Measurements from ENCODE around the gene NUP210L. TPM values are rescaled to one million over a fixed set of nuclear protein-coding genes. Genes with fewer than 3 reads are reported as not detected.

NUP210L gene
- total and polyA plus RNA-seq, 9 of the 15 experiments (the other 6 are each of a cell fraction or from before 2014, with no cell fraction given): 0.01 to 0.04 TPM; not detected in 7

- TF ChIP-seq NRF1 (conservative IDR thresholded peaks at IDR 0.05 in 1 of 2, IDR thresholded peaks at IDR 0.05 in 1 of 2) (peak; percentile 70 to 76), HIVEP1 (CRISPR knock-in tag; IDR thresholded peaks at IDR 0.05) (no peak), THAP12 (CRISPR knock-in tag; IDR thresholded peaks at IDR 0.05) (peak; percentile 65; the same call in 1 of the 2 replicates), TAF7 (tag; IDR thresholded peaks at IDR 0.05) (peak; percentile 99), TAL1 (IDR thresholded peaks at IDR 0.05) (no peak), NR2F6 (CRISPR knock-in tag; IDR thresholded peaks at IDR 0.05) (no peak), CEBPG (CRISPR knock-in tag; IDR thresholded peaks at IDR 0.05) (peak; percentile 95), CEBPG (tag; conservative IDR thresholded peaks at IDR 0.05 in 1 of 2, IDR thresholded peaks at IDR 0.05 in 1 of 2) (peak; percentile 77 to 97), SMAD2 (IDR thresholded peaks at IDR 0.05; ENCODE audit: low read depth, low read length) (no peak), EZH2 (IDR thresholded peaks at IDR 0.05; ENCODE audit: borderline replicate concordance, low read depth, low read length) (no peak), COPS2 (conservative IDR thresholded peaks at IDR 0.05) (no peak), GTF2B (IDR thresholded peaks at IDR 0.05; ENCODE audit: extremely low read depth, insufficient read length) (peak; percentile 95), ZNF766 (CRISPR knock-in tag; conservative IDR thresholded peaks at IDR 0.05) (peak; percentile 93), FOXM1 (IDR thresholded peaks at IDR 0.05; ENCODE audit: low read depth) (no peak), FOXM1 (CRISPR knock-in tag; IDR thresholded peaks at IDR 0.05; ENCODE audit: low read depth) (peak; percentile 31; the same call in 1 of the 2 replicates), ARID3B (CRISPR knock-in tag; IDR thresholded peaks at IDR 0.05; ENCODE audit: borderline replicate concordance) (no peak), ZNF655 (CRISPR knock-in tag; IDR thresholded peaks at IDR 0.05) (no peak), ZNF57 (CRISPR knock-in tag; IDR thresholded peaks at IDR 0.05) (no peak), TAF1 (IDR thresholded peaks at IDR 0.05; ENCODE audit: control insufficient read depth, extremely low read depth, insufficient read depth, low read length, severe bottlenecking) (peak; percentile 100), CCNT2 (IDR thresholded peaks at IDR 0.05; ENCODE audit: borderline replicate concordance, extremely low read depth, insufficient read length, low read depth, low read length) (peak; percentile 19), ETS1 (conservative IDR thresholded peaks at IDR 0.05; ENCODE audit: control insufficient read depth, low read depth, low read length) (peak; percentile 85)
Measured at GRCh38 chr1:153990468-153991150, 164.3 kb downstream of the NUP210L start, which contains the start of gene RPS27 (continued).

Data from K562 (cell line).